Measurements from ENCODE around the gene FRMD4B. TPM values are rescaled to one million over a fixed set of nuclear protein-coding genes. Genes with fewer than 3 reads are reported as not detected.

Gene FRMD4B
- total RNA-seq, 1 donor from 2014 or later = 16.4 TPM

GRCh38 chr3:69219101-69219708, 166.7 kb downstream of the FRMD4B start:
- DNase-seq (ENCODE audit: low read depth) = no peak
- Histone ChIP-seq H3K27me3 (ENCODE audit: control insufficient read depth, insufficient read depth, low read length) (no peaks in the 10 kb centered on the region), H3K4me3 (ENCODE audit: low read depth, low read length) (no peak overlapping the region), H3K36me3 (ENCODE audit: control insufficient read depth, insufficient read depth, low read length) (no peaks in the 10 kb centered on the region)
- TF ChIP-seq CTCF (IDR thresholded peaks at IDR 0.05; ENCODE audit: insufficient read depth, low read length, poor library complexity, severe bottlenecking) = no peak

- TF ChIP-seq CTCF (IDR thresholded peaks at IDR 0.05; ENCODE audit: insufficient read depth, low read length, poor library complexity, severe bottlenecking) = no peak
- Histone ChIP-seq H3K4me3 (ENCODE audit: low read depth, low read length) (no peak overlapping the region), H3K36me3 (ENCODE audit: control insufficient read depth, insufficient read depth, low read length) (no peaks in the 10 kb centered on the region), H3K27me3 (ENCODE audit: control insufficient read depth, insufficient read depth, low read length) (no peaks in the 10 kb centered on the region)
- DNase-seq (ENCODE audit: low read depth) = no peak
Measured at GRCh38 chr3:69218079-69218478, 167.8 kb downstream of the FRMD4B start.

GRCh38 chr3:69216981-69217380, 168.9 kb downstream of the FRMD4B start:
- no peak for TF ChIP-seq CTCF (IDR thresholded peaks at IDR 0.05; ENCODE audit: insufficient read depth, low read length, poor library complexity, severe bottlenecking)

GRCh38 chr3:69214241-69214640, 171.6 kb downstream of the FRMD4B start:
- Histone ChIP-seq H3K4me3 (ENCODE audit: low read depth, low read length) (no peak overlapping the region), H3K27me3 (ENCODE audit: control insufficient read depth, insufficient read depth, low read length) (no peaks in the 10 kb centered on the region), H3K36me3 (ENCODE audit: control insufficient read depth, insufficient read depth, low read length) (no peaks in the 10 kb centered on the region)
- DNase-seq (ENCODE audit: low read depth) = no peak
- TF ChIP-seq CTCF (IDR thresholded peaks at IDR 0.05; ENCODE audit: insufficient read depth, low read length, poor library complexity, severe bottlenecking) = no peak

More at GRCh38 chr3:69216981-69217380, 168.9 kb downstream of the FRMD4B start:
- H3K36me3 ChIP-seq (ENCODE audit: control insufficient read depth, insufficient read depth, low read length) = no peaks in the 10 kb centered on the region
- DNase-seq (ENCODE audit: low read depth) = no peak
- H3K4me3 ChIP-seq (ENCODE audit: low read depth, low read length) = no peak overlapping the region
- no peaks in the 10 kb centered on the region for H3K27me3 ChIP-seq (ENCODE audit: control insufficient read depth, insufficient read depth, low read length)

- Histone ChIP-seq H3K27me3 (ENCODE audit: control insufficient read depth, insufficient read depth, low read length) (no peaks in the 10 kb centered on the region), H3K36me3 (ENCODE audit: control insufficient read depth, insufficient read depth, low read length) (no peaks in the 10 kb centered on the region), H3K4me3 (ENCODE audit: low read depth, low read length) (no peak overlapping the region)
- DNase-seq (ENCODE audit: low read depth) = peak; percentile 63
- TF ChIP-seq CTCF (IDR thresholded peaks at IDR 0.05; ENCODE audit: insufficient read depth, low read length, poor library complexity, severe bottlenecking) = no peak
Measured at GRCh38 chr3:69212411-69213160, 173.3 kb downstream of the FRMD4B start.
